ENCODE measurements around the gene TAF15.

DNA sequence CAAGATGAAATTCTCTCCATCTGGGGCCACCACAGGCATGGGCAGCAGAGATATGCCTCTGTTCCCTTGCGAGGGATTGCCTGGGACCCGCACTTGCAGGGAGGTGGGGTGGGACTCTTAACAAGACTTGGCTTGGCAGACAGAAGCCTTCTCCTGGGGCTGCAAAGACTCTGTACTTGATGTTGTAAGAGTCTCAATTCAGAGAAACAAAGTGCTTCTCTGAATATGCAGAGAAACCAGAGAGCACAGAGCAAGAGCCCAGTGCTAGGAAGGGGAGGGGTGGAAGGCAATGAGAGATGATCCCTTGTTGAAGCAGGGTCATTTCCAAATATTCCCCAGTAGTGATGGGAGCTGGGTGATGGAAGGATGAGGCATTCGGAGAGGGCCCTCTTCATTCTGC, 16.0 kb upstream of the TAF15 start:
- TF ChIP-seq, protein P1, sequence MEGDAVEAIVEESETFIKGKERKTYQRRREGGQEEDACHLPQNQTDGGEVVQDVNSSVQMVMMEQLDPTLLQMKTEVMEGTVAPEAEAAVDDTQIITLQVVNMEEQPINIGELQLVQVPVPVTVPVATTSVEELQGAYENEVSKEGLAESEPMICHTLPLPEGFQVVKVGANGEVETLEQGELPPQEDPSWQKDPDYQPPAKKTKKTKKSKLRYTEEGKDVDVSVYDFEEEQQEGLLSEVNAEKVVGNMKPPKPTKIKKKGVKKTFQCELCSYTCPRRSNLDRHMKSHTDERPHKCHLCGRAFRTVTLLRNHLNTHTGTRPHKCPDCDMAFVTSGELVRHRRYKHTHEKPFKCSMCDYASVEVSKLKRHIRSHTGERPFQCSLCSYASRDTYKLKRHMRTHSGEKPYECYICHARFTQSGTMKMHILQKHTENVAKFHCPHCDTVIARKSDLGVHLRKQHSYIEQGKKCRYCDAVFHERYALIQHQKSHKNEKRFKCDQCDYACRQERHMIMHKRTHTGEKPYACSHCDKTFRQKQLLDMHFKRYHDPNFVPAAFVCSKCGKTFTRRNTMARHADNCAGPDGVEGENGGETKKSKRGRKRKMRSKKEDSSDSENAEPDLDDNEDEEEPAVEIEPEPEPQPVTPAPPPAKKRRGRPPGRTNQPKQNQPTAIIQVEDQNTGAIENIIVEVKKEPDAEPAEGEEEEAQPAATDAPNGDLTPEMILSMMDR (IDR thresholded peaks at IDR 0.05) = no peak
- no peak for TF ChIP-seq POLR2A (IDR thresholded peaks at IDR 0.05)

All from right lobe of liver (tissue), 4 donors.